ENCODE measurements around the gene CLCN4. TPM values are rescaled to one million over a fixed set of nuclear protein-coding genes. Genes with fewer than 3 reads are reported as not detected.

Gene CLCN4
- total and polyA plus RNA-seq, 8 donors = 0.35 to 22.3 (median 2.7) TPM; not detected in 1

DNA sequence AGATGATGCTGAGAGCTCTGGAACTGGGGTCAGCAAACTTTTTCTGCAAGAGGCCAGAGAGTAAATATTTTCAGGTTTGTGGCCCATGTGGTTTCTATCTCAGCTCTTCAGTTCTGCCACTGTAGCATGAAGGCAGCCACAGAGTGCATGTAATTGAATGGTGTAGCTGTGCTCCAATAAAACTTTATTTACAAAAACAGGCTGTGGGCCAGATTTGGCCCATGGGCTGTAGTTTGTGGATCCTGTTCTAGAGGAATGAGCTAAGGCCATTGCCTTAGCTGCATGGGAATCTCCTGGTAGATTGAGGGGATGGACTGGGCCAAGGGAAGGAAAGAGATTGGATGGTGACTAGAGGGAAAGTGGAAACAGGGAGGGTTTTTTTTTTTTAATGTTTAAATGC, 36.8 kb downstream of the CLCN4 start:
- Histone ChIP-seq H3K27me3 (no peaks in the 10 kb centered on the region), H3K9me3 (peaks cover 0 to 5% (median 0%) of the 10 kb centered on the region in 4 donors), H3K4me1 (peaks cover 0 to 13% (median 0%) of the 10 kb centered on the region in 4 donors), H3K4me3 (no peak overlapping the region), H3K27ac (no peak overlapping the region), H3K36me3 (no peaks in the 10 kb centered on the region)
- intact Hi-C loops (cut with DNase I; ENCODE audit: low total_unique reads) = loop anchor here (10.0 kb wide), 2 partner anchors 441 to 941 kb away; no protein-coding TSS in a partner anchor
- DNase-seq = no peak
- TF ChIP-seq POLR2A (IDR thresholded peaks at IDR 0.05) = no peak
- no peak for TF ChIP-seq EP300 (IDR thresholded peaks at IDR 0.05)
- TF ChIP-seq POLR2AphosphoS5 (IDR thresholded peaks at IDR 0.05) = no peak
- TF ChIP-seq, protein P1, sequence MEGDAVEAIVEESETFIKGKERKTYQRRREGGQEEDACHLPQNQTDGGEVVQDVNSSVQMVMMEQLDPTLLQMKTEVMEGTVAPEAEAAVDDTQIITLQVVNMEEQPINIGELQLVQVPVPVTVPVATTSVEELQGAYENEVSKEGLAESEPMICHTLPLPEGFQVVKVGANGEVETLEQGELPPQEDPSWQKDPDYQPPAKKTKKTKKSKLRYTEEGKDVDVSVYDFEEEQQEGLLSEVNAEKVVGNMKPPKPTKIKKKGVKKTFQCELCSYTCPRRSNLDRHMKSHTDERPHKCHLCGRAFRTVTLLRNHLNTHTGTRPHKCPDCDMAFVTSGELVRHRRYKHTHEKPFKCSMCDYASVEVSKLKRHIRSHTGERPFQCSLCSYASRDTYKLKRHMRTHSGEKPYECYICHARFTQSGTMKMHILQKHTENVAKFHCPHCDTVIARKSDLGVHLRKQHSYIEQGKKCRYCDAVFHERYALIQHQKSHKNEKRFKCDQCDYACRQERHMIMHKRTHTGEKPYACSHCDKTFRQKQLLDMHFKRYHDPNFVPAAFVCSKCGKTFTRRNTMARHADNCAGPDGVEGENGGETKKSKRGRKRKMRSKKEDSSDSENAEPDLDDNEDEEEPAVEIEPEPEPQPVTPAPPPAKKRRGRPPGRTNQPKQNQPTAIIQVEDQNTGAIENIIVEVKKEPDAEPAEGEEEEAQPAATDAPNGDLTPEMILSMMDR (IDR thresholded peaks at IDR 0.05) = no peak

DNA sequence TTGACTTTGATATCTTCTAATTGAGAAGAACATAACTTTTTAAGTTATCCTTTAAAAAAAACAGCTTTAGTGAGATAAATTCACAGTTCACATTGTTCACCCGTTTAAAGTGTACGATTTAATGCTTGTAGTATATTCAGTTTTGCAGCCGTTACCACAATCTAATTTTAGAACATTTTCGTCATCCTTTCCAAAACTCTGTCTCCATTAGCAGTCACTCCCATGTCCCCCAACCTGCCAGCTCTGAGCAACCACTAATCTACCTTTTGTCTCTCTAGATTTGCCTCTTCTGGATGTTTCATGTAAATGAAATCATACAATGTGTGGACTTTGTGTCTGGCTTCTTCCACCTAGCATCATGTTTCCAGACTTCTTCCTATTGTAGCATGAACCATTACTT, 38.6 kb downstream of the CLCN4 start:
- H3K9me3 ChIP-seq = peaks cover 0 to 5% (median 0%) of the 10 kb centered on the region in 4 donors
- H3K4me3 ChIP-seq = no peak overlapping the region
- TF ChIP-seq EP300 (IDR thresholded peaks at IDR 0.05) (no peak), POLR2A (IDR thresholded peaks at IDR 0.05) (no peak), POLR2AphosphoS5 (IDR thresholded peaks at IDR 0.05) (no peak)
- TF ChIP-seq, protein P1 (IDR thresholded peaks at IDR 0.05) = no peak
- H3K36me3 ChIP-seq = no peaks in the 10 kb centered on the region
- DNase-seq = no peak
- H3K4me1 ChIP-seq = peaks cover 0 to 1% (median 0%) of the 10 kb centered on the region in 4 donors
- intact Hi-C loops (cut with DNase I; ENCODE audit: low total_unique reads) = loop anchor here (10.0 kb wide), 2 partner anchors 439 to 939 kb away; no protein-coding TSS in a partner anchor
- H3K27me3 ChIP-seq = no peaks in the 10 kb centered on the region
- 69 to 91% (median 83%) methylated on average over 4 of the region's 4 CpGs for WGBS, 5 donors
- no peak overlapping the region for H3K27ac ChIP-seq

DNA sequence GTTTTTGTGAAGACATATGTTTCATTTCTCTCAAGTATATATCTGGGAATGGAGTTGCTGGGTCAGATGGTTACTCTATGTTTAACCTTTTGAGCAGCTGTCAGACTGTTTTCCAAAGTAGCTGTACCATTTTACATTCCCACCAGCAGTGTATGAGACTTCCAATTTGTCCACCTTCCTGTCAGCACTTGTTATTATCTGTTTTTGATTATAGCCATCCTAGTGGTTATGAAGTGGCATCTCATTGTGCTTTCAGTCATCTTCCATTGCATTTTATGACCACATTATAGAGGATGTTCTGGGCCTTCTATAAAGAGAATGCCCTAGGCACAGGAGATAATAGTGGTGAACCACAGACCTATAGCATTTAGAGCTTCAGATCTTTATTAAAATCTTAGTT, 39.2 kb downstream of the CLCN4 start:
- no peaks in the 10 kb centered on the region for H3K4me1 ChIP-seq
- no peak for TF ChIP-seq POLR2AphosphoS5 (IDR thresholded peaks at IDR 0.05)
- TF ChIP-seq, protein P1 (IDR thresholded peaks at IDR 0.05) = no peak
- TF ChIP-seq EP300 (IDR thresholded peaks at IDR 0.05) = no peak
- TF ChIP-seq POLR2A (IDR thresholded peaks at IDR 0.05) = no peak
- no peaks in the 10 kb centered on the region for H3K27me3 ChIP-seq
- no peak overlapping the region for H3K4me3 ChIP-seq
- no peaks in the 10 kb centered on the region for H3K36me3 ChIP-seq
- DNase-seq = no peak
- peaks cover 0 to 5% (median 0%) of the 10 kb centered on the region in 4 donors for H3K9me3 ChIP-seq
- intact Hi-C loops (cut with DNase I; ENCODE audit: low total_unique reads) = loop anchor here (10.0 kb wide), 2 partner anchors 439 to 939 kb away; no protein-coding TSS in a partner anchor
- no peak overlapping the region for H3K27ac ChIP-seq

DNA sequence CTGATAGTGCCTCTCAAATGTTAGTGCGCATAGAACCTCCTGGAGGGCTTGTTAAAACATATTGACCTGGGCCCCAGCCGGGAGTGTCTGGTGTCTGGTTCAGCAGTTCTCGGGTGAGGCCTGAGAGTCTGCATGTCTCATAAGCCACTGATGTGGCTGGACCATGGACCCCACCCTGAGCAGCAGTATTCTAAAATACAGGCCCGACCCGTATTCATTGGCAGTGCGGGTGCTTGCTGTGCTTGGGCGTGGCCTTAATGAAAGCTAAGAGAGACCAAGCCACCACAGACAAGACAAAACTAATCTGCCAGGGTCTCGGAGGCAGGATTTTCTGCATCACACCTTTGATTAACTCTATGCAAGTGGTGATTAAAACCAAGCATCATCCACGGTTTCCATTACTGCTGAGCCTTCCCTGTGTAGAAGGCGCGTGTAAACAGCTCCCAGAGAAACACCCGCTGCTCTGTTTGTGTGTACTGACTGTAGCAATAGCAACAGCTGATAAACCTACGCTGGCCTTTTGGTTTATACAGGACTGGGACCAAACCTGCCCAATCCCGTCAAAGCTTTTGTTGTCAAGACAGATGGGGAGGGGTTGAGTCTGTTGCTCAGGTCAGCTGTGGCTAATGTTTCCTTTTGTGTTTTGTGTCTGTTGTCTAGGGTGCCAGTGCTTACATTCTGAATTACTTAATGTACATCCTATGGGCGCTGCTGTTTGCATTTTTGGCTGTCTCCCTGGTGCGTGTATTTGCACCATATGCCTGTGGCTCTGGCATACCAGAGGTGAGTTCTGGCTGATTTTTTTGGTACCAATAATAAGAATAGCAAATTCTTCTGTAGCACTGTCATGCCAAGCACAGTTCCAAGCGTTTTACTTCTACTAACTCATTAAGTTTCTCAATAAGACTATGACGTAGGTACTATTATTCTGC, 40.8 kb downstream of the CLCN4 start:
- Histone ChIP-seq H3K27ac (no peak overlapping the region), H3K4me1 (no peaks in the 10 kb centered on the region), H3K4me3 (no peak overlapping the region), H3K36me3 (no peaks in the 10 kb centered on the region), H3K27me3 (no peaks in the 10 kb centered on the region), H3K9me3 (peaks cover 0 to 5% (median 0%) of the 10 kb centered on the region in 4 donors)
- DNase-seq = peak in 1 of 2 donors; percentile 62
- 58 to 76% (median 70%) methylated on average over 11 to 18 of the region's 18 CpGs for WGBS, 5 donors
- intact Hi-C loops (cut with DNase I; ENCODE audit: low total_unique reads) = loop anchor here (10.0 kb wide), 2 partner anchors 437 to 937 kb away; no protein-coding TSS in a partner anchor
- TF ChIP-seq POLR2AphosphoS5 (IDR thresholded peaks at IDR 0.05) = no peak
- TF ChIP-seq EP300 (IDR thresholded peaks at IDR 0.05) = no peak
- no peak for TF ChIP-seq POLR2A (IDR thresholded peaks at IDR 0.05)
- TF ChIP-seq, protein P1 (IDR thresholded peaks at IDR 0.05) = no peak

Data from stomach (tissue), 9 donors.